Activated CD4-positive, alpha-beta T cell treated with anti-CD3 and anti-CD28 coated beads for 48 hours (primary cell): Measurements from ENCODE around the gene NRP1.
A peak's percentile ranks its signal among the peaks of the same experiment; 100 is the strongest.

ENCODE experiments used
- DNase-seq: peaks from one replicate; pipeline ENCODE4 v3.0.0-alpha.2; 2020

Gene NRP1

DNA sequence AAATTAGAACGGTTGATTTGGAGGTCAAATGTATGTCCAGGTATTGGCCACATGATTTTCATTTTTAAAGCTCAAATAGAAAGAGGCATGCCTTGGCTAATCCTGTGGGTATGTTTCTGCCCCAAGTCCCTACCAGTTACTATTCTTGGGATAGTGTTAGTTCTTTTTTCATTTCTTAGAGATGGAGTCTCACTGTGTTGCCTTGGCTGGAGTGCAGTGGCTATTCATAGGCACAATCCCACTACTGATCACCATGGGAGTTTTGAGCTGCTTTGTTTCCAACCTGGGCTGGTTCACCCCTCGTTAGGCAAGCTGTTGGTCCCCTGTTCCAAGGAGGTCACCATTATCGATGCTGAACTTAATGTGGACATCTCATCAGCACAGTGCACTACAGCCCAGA is 46.3 kb downstream of the NRP1 start:
- DNase-seq, result no peak

DNA sequence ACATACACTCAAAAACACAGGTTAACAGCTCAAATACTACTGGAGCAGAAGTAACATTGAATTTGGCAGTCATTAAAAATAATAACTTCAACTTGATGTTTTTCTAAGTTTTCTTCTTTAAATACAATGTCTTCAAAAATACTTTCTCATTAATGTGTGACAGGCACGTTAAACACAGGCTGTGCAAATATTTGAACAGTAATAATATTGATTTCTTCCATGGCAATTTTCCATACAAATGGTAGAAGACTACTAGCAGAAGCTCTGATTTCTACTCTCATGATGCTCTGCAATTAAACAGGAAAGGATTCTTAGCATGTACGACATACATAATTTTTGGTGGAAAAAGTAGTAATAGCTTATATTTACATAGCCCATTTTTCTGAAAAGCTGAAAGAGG is 47.4 kb downstream of the NRP1 start:
- no peak for DNase-seq

DNA sequence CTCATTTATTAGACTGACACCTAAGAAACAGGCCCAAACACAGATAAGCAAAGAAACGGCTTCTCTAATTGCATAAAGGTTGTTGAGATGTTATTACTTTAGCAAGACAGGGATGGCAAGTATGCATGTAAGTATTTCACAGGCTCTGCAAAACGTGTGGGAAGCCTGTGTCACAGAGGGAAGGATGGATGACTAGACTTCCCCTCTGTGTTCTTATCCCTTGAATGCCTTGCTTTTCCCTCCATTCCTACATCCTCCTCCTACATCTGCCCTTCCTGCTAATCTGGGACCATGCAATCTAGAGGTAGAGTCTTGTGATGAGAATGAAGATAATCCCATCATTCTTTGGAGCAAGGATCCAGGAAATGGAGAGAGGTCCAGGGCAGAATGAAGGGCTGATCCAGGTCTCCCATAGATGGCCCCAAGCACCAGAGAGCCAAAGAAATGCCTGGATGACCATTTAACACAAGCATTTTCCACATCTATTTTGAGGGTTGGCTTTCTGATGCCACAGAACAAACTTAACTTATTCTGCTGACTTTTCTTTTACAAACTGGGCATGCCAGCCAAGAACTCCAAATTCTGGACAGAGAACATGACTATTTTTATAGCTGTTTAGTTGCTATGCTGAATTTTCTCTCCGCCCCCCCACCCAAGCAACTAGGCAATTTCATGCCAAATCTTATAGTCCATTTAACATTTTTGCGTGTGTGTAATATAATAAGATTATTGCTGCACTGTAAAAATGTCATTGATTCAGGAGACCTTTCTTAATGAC is 48.1 kb downstream of the NRP1 start:
- no peak for DNase-seq

DNA sequence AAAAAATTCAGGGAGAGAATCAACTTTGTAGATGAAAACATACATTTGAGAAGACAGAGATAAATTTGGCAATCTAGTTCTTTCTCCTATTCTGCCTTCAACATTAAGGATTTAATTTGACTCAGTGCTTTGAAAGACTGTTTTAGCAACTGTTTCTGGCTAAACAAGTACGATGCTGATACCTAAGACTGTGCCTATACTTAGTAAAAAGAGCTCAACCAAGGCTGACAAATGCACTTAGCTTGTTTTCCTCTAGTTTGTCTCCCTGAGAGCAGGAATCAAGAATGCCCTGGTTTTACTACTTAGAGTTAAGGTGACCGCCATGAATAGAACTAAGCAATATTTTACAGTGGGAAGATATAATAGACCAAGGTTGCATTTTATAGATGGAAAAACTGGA is 49.5 kb downstream of the NRP1 start:
- no peak for DNase-seq

DNA sequence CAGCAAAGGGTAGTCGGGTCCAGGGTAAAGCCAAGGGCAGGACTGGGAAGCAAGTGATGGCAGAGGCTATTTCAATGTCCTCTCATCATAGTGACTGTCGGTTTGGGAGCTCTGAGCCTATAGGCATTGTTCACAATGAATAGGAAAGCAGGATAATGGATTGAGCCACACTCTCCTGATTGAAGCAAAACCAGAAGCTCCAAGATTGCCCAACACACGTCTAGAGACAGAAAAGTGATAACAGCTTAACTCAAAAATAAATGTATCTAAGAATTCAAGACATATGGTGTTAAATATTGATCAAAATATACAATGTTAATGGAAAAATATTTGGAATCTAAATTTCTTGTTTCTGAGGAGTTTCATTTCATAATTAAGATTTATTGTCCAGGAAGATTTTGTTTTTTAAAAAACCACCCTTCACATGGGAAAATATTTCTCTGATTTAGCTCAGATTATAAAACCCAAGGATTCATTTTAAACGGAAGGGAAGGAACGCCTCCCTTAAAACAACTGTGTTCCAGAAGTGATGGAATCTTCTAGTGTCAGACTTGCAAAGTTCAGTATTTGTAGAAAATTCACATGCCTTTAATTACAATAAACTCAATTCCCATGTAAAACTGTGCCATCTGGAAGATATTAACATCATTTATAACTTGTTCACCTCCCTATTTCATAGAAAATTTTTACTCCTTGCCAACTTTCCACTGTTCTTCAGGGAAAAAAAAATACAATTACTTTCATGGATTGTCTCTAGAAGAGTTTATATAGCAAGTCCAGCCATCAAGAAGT is 54.5 kb downstream of the NRP1 start:
- no peak for DNase-seq

DNA sequence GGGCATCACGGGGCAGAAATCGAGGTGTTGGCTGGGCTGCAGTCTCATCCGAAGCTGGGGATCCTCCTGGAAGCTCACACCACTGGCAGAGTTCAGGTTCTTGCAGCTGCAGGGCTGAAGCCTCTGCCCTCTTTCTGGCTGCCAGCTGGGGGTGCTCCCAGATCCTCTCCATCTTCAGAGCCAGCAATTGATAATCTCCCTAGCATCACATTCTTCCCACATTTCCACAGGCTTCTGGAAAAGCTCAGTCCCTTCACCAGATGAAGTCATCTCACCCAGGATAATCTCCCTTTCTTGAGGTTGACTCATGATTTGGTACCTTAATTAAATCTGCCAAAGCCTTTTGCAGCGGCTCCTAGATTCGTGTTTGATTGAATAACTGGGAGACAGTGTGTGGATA is 55.2 kb downstream of the NRP1 start:
- no peak for DNase-seq

DNA sequence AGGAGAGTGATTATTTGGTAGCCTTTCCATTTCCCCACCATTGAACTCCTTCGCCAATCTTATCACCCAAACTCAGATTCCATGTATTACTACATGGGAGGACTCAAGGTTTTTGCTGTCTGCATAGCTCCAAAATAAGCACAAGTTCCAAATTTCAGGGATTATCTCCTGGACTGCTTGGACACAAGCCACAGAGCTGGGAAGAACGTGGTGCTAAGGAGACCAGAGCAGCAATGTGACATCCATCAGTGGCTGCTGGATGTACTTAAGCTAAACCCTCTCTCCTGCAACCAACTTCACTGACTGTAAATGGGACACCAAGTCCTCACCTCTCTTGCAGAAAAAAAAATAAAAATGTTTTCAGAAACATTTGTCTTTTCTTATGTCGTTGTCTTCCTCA is 56.3 kb downstream of the NRP1 start:
- DNase-seq, result no peak

DNA sequence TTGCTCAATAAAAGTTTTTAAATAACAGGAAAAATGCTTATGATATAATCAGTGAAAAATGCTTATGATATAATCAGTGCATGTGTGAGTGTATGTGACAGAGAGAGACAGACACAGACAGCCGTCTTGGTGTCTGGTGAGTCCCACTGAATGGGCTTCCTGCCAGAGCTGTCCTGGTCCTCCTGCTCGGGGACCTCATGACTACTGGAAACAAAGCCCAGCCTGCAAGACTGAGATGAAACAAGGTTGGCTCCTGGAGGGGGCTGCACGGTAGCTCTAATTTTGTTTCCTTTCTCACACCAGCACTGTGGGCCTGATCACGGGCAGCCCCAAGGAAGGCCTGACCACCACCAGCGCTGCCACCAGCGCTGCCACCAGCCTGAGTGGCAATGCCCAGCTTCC is 57.3 kb downstream of the NRP1 start:
- no peak for DNase-seq

DNA sequence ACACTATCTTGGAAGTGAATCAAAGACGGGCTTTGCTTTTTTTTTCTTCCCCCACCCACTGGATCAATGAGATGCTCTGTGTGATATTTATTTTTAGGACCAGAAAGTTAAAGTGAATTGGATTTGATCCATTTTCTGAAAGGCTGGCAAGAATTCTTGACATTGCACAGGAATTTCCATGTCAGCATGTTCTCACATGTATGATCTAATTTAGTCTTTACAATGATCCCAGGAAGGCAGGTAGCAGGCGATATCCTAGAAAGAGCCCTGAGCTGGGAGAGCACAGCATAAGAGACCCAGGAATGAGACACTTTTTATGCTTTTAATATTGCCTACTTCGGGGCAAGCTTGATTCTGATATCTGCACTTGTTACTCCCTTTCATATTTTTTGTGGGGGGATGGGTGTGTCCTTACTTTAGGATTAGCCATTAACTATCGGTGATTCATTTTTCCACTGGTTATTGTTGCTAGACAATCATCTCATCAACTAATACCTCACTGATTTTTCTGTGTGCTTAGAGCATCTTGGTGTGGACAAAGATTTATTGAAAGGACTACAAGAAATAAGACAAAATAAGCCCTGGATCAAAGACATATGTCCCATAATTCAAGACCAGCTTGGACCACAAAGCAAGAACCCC is 58.1 kb downstream of the NRP1 start:
- no peak for DNase-seq

DNA sequence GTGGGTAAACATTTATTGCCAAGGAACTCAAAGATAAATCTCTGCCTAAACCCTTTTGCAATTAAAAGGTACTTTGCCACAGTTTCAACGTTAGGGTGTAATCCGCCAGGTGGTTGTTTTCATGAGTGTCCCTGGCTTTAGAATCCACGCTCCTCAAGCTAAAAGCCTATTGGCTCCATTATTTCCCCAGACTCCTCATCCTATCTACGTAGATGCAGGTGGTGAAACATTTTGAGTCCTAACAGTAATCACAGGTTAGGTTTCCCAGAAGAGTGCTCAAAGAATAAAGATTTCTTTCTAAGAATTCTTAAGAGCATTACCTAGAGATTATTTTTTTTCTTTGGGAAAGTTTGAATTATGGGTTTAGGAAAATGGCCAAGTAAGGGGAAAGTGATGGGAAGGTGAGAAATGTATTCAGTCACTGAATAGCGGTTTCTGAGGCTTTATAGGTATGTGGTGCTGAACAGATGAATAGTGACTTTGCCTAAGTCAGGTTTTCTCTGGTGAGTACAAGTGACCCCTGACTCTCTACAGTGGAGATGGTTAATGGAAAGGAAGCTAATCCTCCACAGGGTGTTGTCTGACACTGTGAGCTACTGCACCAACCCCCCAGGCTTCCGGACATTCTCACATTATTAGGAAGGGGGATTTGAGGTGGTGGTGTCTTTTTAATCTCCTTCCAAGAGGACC is 60.2 kb downstream of the NRP1 start:
- no peak for DNase-seq

DNA sequence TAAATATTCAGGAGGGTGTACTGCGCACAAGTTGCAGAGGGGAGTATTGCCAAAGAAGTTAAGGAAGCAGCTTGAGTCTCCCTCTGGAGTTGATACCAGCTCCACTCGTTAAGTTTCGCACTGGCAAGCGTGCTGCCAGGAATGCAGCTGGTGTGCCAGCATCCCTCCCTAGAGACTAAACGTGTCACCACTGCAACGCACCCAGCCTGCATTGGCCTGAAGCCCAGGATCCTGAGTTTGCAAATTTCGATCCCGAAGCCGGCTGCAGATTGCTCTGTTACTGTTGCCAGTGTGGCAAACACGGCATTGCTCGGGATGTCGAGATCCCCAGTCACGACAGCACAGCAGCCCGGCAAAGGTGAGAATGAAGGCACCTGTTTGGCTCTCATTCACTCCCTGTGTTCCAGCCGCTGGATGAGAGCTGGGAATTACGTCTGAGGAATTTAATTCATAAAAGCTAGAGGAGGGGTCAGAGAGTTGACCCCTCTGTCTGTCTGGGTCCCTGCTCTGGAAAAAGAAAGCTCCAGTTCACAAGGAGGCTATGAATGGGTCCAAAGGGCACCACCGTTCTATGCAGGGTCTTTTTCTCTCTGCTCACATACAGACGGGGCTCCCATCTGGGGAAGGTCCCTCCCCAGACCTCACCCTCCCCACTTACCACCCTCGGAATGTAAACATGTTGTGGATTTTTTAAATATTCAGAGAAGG is 61.0 kb downstream of the NRP1 start:
- no peak for DNase-seq

DNA sequence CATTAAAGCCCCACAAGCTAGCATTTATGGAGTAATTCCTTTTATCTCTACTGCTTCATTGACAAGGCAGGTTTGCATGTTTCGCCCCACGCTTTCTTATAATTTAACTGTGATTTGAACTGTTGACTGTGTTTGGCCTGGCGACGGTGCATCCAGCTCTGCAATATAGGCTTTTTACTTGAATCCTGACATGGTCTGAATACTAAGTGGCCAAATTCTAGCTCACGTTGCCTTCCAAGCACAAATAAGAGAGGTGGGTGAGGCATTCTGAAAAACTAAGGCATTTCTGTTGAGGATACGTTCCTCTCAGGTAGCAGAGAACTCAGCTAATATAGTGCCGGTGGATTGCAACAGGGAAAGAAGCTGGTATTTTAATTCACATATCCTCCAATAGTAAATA is 61.8 kb downstream of the NRP1 start:
- no peak for DNase-seq

DNA sequence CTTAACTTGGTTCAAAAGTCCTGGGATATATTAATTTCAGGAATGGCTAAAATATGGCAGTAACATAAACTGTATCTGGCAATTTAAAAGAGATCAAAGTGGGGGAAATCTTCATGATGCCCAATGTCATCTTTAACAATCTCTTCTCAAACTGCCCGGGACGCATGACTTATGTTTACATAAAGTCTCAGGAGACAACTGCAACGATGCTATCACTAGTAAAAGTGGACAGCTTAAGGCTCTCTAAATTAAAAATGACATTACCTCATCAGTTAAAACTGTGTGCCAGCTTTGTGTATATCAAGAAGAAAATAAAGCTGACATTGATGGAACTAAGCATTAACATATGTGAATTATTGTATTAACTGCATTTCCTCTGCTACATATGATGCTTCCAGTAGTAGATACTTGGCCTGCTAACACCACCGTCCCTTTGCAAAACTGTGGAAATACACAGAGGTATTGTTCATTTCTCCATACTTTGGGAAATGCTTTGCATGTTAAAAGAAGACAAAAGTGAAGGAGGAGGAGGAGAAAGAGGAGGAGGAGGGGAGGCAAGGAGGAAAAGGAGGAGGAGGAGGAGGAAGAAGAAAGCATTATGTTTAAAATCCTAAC is 62.4 kb downstream of the NRP1 start:
- no peak for DNase-seq

DNA sequence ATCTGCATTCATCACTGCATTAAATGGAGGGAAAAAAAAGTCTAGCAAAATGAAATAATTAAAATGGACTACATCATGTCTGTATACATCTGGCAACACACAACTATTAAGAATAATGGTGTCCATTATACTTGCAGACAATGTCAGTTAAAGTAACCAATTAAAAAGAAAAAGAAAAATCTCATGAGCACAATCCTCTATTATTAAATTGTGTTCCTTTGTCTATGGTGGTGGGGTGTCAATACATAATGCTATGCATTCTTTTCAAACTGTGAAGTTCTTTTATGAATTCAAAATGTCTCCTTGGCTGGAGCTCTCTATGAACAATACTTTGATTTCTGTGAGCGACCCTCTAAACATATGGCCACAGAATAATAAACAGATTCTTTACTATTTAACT is 63.5 kb downstream of the NRP1 start:
- DNase-seq, result no peak

DNA sequence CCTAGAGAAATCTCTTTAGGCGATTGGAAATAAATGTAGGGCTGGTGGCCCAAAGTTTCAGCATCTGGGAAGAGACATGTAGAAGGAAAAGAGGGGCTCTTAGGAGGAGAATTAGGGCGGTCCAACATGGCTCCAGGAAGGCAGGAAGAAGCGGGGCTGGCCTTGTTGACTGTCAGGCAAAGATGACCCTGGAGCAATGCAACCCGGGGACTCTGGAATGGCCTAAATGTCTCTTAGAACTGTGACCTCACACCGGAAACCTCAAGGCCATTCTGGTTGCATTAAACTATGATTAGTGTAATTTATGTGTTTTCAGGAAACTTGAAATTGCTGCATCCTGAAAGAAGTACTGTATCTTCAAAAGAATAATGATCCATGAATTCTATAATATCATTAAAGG is 66.8 kb downstream of the NRP1 start:
- DNase-seq, result no peak

DNA sequence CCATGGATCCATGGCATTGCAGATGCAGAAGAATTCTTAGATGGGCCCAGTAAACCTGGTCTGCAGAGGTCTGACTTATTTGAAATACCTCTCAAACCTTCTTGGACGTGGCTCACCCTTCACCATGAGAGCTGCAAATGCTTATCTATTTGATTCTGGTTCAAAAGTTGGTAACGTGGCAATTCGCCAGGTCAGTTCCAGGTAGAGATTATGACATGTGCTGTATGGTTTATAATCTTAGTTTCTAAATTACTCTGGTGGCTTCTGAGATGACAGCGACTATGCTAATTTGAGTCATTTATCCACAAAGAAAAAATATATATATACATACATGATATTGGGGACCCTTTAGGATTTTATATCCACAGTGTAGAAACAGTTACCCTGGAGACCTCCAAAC is 68.8 kb downstream of the NRP1 start:
- peak; percentile 81 for DNase-seq

DNA sequence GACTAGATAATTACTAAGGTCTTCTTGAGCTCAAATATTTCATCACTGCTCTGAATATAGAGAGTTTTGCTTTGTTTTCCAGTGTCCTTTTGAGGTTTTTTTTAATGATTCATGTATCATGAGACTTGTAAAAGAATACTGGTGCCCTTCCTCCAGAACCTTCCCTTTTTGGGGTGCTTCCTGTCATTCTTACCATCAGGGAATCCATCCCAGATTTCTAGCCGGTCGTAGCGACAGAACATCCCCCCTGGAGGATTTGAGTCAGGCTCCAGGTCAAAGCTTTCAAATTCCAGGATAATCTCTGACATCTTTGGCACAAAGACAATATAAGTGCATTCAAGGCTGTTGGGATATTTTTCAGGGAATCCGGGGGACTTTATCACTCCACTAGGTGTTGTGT is 71.0 kb downstream of the NRP1 start:
- DNase-seq, result no peak

DNA sequence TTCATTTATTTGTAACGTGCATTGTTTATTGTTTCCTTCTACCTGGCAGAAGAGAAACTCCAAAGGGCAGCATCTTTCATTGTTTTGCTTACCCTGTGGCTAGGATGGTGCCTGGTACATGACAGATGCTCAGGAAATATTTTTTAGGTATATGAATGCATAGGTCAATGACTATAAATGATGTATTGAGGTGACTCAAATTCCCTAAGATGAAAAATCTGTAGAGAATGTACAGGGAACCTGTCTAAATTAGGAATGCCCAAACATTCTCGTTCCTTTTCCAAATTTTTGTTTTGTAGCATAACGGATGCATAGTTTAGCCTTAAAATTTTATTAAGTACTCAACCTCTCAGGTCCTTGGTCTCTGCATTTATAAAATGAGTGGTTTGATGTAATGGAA is 71.6 kb downstream of the NRP1 start:
- DNase-seq, result no peak

DNA sequence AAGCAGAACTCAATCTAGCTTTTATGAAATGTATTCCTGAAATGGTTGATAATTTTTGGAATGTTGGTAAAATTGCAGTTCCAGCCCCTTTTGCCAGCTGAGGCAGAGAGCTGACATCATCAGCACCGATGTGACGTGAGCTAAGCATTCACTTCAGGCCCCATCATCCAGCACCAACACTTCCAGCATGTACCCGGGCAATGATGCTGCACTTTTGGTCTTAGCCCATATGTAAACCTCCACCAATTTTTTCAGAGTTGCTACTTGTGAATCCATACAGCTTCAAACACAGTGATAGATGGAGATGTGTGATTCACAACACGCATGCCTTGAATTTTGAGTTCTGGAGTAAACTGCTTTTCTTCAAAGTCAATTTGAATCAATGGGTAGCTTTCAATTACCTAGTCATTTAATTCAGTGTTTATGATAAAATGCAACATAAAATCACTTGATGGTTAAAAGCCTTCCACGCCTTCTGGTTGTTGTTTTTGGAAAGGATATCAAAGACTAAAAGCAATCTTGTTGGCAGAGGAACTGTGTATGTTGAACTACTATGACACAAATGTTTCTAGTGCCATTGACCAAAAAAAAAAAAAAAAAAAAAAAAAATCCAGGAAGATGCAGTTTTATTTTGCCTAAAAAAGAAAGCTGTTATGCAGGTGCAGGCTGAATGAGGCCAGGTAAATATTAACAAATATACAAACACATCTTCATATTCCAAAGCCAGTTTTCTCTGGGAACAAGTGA is 73.9 kb downstream of the NRP1 start:
- DNase-seq, result no peak

DNA sequence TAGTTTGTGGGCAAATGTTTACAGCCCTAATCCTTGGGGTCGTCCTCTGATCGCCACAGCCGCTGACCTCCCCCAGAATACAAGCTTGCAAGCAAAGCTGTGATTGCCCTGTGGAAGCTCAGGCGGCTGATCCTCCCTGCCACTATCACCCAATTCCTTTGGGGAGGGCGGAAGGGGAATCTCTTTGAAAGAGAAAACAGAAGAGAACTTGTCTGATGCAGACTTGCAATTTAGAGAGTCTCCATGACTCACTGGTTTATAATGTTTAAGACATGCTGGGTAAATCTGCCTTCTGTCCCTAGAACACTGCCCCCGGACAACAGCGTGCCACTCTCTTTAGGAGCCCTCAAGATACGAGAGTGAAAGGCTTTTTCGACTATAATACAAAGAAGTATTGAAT is 75.5 kb downstream of the NRP1 start:
- DNase-seq, result no peak

DNA sequence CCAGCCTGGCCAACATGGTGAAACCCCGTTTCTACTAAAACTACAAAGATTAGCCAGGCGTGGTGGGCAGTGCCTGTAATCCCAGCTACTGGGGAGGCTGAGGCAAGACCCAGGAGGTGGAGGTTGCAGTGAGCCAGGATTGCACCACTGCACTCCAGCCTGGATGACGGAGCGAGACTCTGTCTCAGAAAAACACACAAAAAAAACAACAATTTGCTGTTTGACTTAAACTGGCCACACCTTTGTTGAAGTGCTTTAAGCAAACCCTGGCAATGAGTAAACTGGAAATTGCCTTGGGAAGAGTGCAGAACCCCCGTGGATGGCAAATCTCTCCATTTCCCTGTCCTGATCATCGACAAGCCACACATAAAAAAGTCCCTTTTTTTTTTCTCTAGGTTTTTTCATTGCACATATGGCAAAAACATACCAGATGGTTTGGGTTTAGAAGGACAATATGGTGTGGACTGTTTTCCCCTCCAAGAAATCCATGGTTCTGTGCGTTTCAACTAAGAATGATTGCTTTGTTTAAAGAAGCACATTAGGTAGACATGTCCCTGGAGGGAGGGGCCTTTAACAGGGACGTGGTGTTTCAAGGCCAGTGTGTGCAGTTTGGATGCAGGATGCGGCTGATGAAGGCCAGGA is 76.9 kb downstream of the NRP1 start:
- DNase-seq, result no peak
